ENCODE results near the gene APPL2. TPM values are rescaled to one million over a fixed set of nuclear protein-coding genes. Genes with fewer than 3 reads are reported as not detected.
A peak's percentile ranks its signal among the peaks of the same experiment; 100 is the strongest.

The APPL2 gene
- total and polyA plus RNA-seq, 2 experiments from 2014 or later: 83.0 to 122 TPM

- Histone ChIP-seq H3K4me2 (ENCODE audit: unreplicated experiment) (no peak overlapping the region), H4K20me1 (ENCODE audit: insufficient read depth) (no peaks in the 10 kb centered on the region), H3K9me2 (ENCODE audit: insufficient read depth) (no peaks in the 10 kb centered on the region), H3K9ac (no peak overlapping the region), H3K9me3 (ENCODE audit: low read depth) (no peaks in the 10 kb centered on the region), H3K4me1 (ENCODE audit: insufficient read depth) (peaks cover 35% of the 10 kb centered on the region), H2AFZ (no peak overlapping the region), H3K27me3 (replicated peaks; ENCODE audit: insufficient read depth) (no peaks in the 10 kb centered on the region), H3K79me2 (ENCODE audit: insufficient read depth) (peaks cover 64% of the 10 kb centered on the region), H3F3A (ENCODE audit: insufficient read depth) (peaks cover 48% of the 10 kb centered on the region), H3K36me3 (ENCODE audit: low read depth) (peaks cover 79% of the 10 kb centered on the region), H3K27ac (0 out of 2 replicates have a peak overlapping the region, but pooled peaks have one; percentile 13), H3K4me3 (no peak overlapping the region)
- in situ Hi-C loops (cut with MboI): no loop called here
- WGBS, 2 experiments (ENCODE audit: low coverage in 1 of 2, low lambda C conversion rate in 2 of 2, missing lambda C conversion rate in 2 of 2): 85 to 87% methylated on average over 7 of the region's 7 CpGs
- no peak for DNase-seq
- TF ChIP-seq EZH2phosphoT487 (IDR thresholded peaks at IDR 0.05; ENCODE audit: insufficient read depth, low read depth): no peak
Observed at GRCh38 chr12:105201299-105201698, 34.7 kb downstream of the APPL2 start.

GRCh38 chr12:105200385-105200784 lies 35.6 kb downstream of the APPL2 start:
- DNase-seq: no peak
- Histone ChIP-seq H4K20me1 (ENCODE audit: insufficient read depth) (no peaks in the 10 kb centered on the region), H3K36me3 (ENCODE audit: low read depth) (peaks cover 74% of the 10 kb centered on the region), H3K27ac (peak overlapping the region; percentile 24), H3K4me1 (ENCODE audit: insufficient read depth) (peaks cover 26% of the 10 kb centered on the region), H3K9me3 (ENCODE audit: low read depth) (no peaks in the 10 kb centered on the region), H3K79me2 (ENCODE audit: insufficient read depth) (peaks cover 61% of the 10 kb centered on the region), H3F3A (ENCODE audit: insufficient read depth) (peaks cover 47% of the 10 kb centered on the region), H3K9ac (no peak overlapping the region), H3K4me2 (ENCODE audit: unreplicated experiment) (no peak overlapping the region), H3K4me3 (no peak overlapping the region), H2AFZ (no peak overlapping the region), H3K9me2 (ENCODE audit: insufficient read depth) (no peaks in the 10 kb centered on the region), H3K27me3 (replicated peaks; ENCODE audit: insufficient read depth) (no peaks in the 10 kb centered on the region)
- in situ Hi-C loops (cut with MboI): no loop called here
- WGBS, 2 experiments (ENCODE audit: low coverage in 1 of 2, low lambda C conversion rate in 2 of 2, missing lambda C conversion rate in 2 of 2): 97 to 100% methylated on average over 4 of the region's 4 CpGs
- TF ChIP-seq EZH2 (IDR thresholded peaks at IDR 0.05; ENCODE audit: insufficient read depth, poor library complexity, severe bottlenecking): no peak
- TF ChIP-seq EZH2phosphoT487 (IDR thresholded peaks at IDR 0.05; ENCODE audit: insufficient read depth, low read depth): no peak

- Histone ChIP-seq H3K9me3 (ENCODE audit: low read depth) (no peaks in the 10 kb centered on the region), H3K4me3 (no peak overlapping the region), H3K36me3 (ENCODE audit: low read depth) (peaks cover 79% of the 10 kb centered on the region), H3K27me3 (replicated peaks; ENCODE audit: insufficient read depth) (no peaks in the 10 kb centered on the region), H3F3A (ENCODE audit: insufficient read depth) (peaks cover 49% of the 10 kb centered on the region), H3K4me1 (ENCODE audit: insufficient read depth) (peaks cover 17% of the 10 kb centered on the region), H3K4me2 (ENCODE audit: unreplicated experiment) (no peak overlapping the region), H3K79me2 (ENCODE audit: insufficient read depth) (peaks cover 64% of the 10 kb centered on the region), H3K9me2 (ENCODE audit: insufficient read depth) (no peaks in the 10 kb centered on the region), H4K20me1 (ENCODE audit: insufficient read depth) (no peaks in the 10 kb centered on the region), H3K27ac (peak overlapping the region; percentile 24), H3K9ac (no peak overlapping the region), H2AFZ (no peak overlapping the region)
- TF ChIP-seq EZH2 (IDR thresholded peaks at IDR 0.05; ENCODE audit: insufficient read depth, poor library complexity, severe bottlenecking): no peak
- no peak for TF ChIP-seq EZH2phosphoT487 (IDR thresholded peaks at IDR 0.05; ENCODE audit: insufficient read depth, low read depth)
- DNase-seq: no peak
- WGBS, 2 experiments (ENCODE audit: low coverage in 1 of 2, low lambda C conversion rate in 2 of 2, missing lambda C conversion rate in 2 of 2): 87 to 89% methylated on average over 6 of the region's 6 CpGs
- in situ Hi-C loops (cut with MboI): no loop called here
Observed at GRCh38 chr12:105198961-105199360, 37.0 kb downstream of the APPL2 start.

GRCh38 chr12:105196090-105196489 lies 39.9 kb downstream of the APPL2 start:
- 82 to 83% methylated on average over 6 of the region's 6 CpGs for WGBS, 2 experiments (ENCODE audit: low coverage in 1 of 2, low lambda C conversion rate in 2 of 2, missing lambda C conversion rate in 2 of 2)
- Histone ChIP-seq H3K36me3 (ENCODE audit: low read depth) (peaks cover 74% of the 10 kb centered on the region), H3F3A (ENCODE audit: insufficient read depth) (peaks cover 72% of the 10 kb centered on the region), H3K9me3 (ENCODE audit: low read depth) (no peaks in the 10 kb centered on the region), H4K20me1 (ENCODE audit: insufficient read depth) (no peaks in the 10 kb centered on the region), H3K4me2 (ENCODE audit: unreplicated experiment) (no peak overlapping the region), H3K9me2 (ENCODE audit: insufficient read depth) (no peaks in the 10 kb centered on the region), H3K9ac (no peak overlapping the region), H3K4me3 (no peak overlapping the region), H2AFZ (no peak overlapping the region), H3K4me1 (ENCODE audit: insufficient read depth) (peaks cover 17% of the 10 kb centered on the region), H3K79me2 (ENCODE audit: insufficient read depth) (peaks cover 38% of the 10 kb centered on the region), H3K27ac (no peak overlapping the region), H3K27me3 (replicated peaks; ENCODE audit: insufficient read depth) (no peaks in the 10 kb centered on the region)
- in situ Hi-C loops (cut with MboI): no loop called here
- TF ChIP-seq EZH2 (IDR thresholded peaks at IDR 0.05; ENCODE audit: insufficient read depth, poor library complexity, severe bottlenecking): no peak
- DNase-seq: no peak

- peaks cover 28% of the 10 kb centered on the region for H3K79me2 ChIP-seq (ENCODE audit: insufficient read depth)
- TF ChIP-seq EZH2phosphoT487 (IDR thresholded peaks at IDR 0.05; ENCODE audit: insufficient read depth, low read depth): no peak
- TF ChIP-seq EZH2 (IDR thresholded peaks at IDR 0.05; ENCODE audit: insufficient read depth, poor library complexity, severe bottlenecking): no peak
- H3K4me1 ChIP-seq (ENCODE audit: insufficient read depth): peaks cover 10% of the 10 kb centered on the region
- DNase-seq: no peak
- WGBS, 2 experiments (ENCODE audit: low coverage in 1 of 2, low lambda C conversion rate in 2 of 2, missing lambda C conversion rate in 2 of 2): 87 to 95% methylated on average over 6 of the region's 6 CpGs
- no peaks in the 10 kb centered on the region for H3K9me3 ChIP-seq (ENCODE audit: low read depth)
- peaks cover 80% of the 10 kb centered on the region for H3F3A ChIP-seq (ENCODE audit: insufficient read depth)
- H4K20me1 ChIP-seq (ENCODE audit: insufficient read depth): no peaks in the 10 kb centered on the region
- in situ Hi-C loops (cut with MboI): no loop called here
- H3K4me3 ChIP-seq: no peak overlapping the region
- H3K27ac ChIP-seq: no peak overlapping the region
- H3K9me2 ChIP-seq (ENCODE audit: insufficient read depth): no peaks in the 10 kb centered on the region
- H3K9ac ChIP-seq: no peak overlapping the region
- H3K4me2 ChIP-seq (ENCODE audit: unreplicated experiment): no peak overlapping the region
- H3K27me3 ChIP-seq (replicated peaks; ENCODE audit: insufficient read depth): no peaks in the 10 kb centered on the region
- peaks cover 75% of the 10 kb centered on the region for H3K36me3 ChIP-seq (ENCODE audit: low read depth)
- H2AFZ ChIP-seq: no peak overlapping the region
Observed at GRCh38 chr12:105194947-105195346, 41.0 kb downstream of the APPL2 start.
